Middle frontal gyrus (tissue), 1 donor: ENCODE measurements around the gene ZIK1.
A peak's percentile ranks its signal among the peaks of the same experiment; 100 is the strongest.

Source experiments
- DNase-seq: peaks from one replicate; pipeline ENCODE4 v3.0.0-alpha.2; 2015; ENCODE audit warnings: low spot score; ENCODE audit errors: extremely low spot score

The ZIK1 gene

GRCh38 chr19:57583521-57584416, at the start of gene ZIK1:
TSS of gene ZIK1 (plus strand) at chr19:57584145. CDS start at chr19:57584357, 212 bp downstream.
- peak; percentile 95 for DNase-seq

- DNase-seq: no peak
These were observed 45.9 kb upstream of the ZIK1 start for GRCh38 chr19:57537953-57538547.

- DNase-seq: no peak
These were observed 37.4 kb upstream of the ZIK1 start for GRCh38 chr19:57546513-57546912.

GRCh38 chr19:57552432-57552831, 31.5 kb upstream of the ZIK1 start:
- no peak for DNase-seq

- no peak for DNase-seq
These were observed 26.3 kb upstream of the ZIK1 start for GRCh38 chr19:57557659-57558058.

GRCh38 chr19:57558525-57558924, 25.4 kb upstream of the ZIK1 start:
- no peak for DNase-seq

GRCh38 chr19:57559008-57559403, 24.9 kb upstream of the ZIK1 start:
- DNase-seq: no peak

GRCh38 chr19:57559404-57560025, 24.4 kb upstream of the ZIK1 start, which contains the start of gene ZNF550:
TSS of gene ZNF550 (minus strand) at chr19:57559863. CDS start at chr19:57559682, 181 bp downstream.
- peak; percentile 74 for DNase-seq

- no peak for DNase-seq
These were observed 23.9 kb upstream of the ZIK1 start for GRCh38 chr19:57560049-57560491.

GRCh38 chr19:57563547-57563946, 20.4 kb upstream of the ZIK1 start:
- no peak for DNase-seq

GRCh38 chr19:57566396-57567265, 17.3 kb upstream of the ZIK1 start:
- DNase-seq: no peak

- DNase-seq: no peak
These were observed 13.2 kb upstream of the ZIK1 start for GRCh38 chr19:57570707-57571106.

- DNase-seq: no peak
These were observed 11.5 kb upstream of the ZIK1 start for GRCh38 chr19:57572415-57572947.

- no peak for DNase-seq
These were observed 7.3 kb upstream of the ZIK1 start for GRCh38 chr19:57576661-57577060.

GRCh38 chr19:57578487-57579205, 5.3 kb upstream of the ZIK1 start, which contains the start of gene ZNF416:
TSS of gene ZNF416 (minus strand) at chr19:57578911. CDS start at chr19:57578704, 207 bp downstream.
- DNase-seq: peak; percentile 98

GRCh38 chr19:57583104-57583520, 833 bp upstream of the ZIK1 start:
- DNase-seq: no peak

- DNase-seq: no peak
These were observed 3.6 kb downstream of the ZIK1 start for GRCh38 chr19:57587529-57587928.

GRCh38 chr19:57599377-57599760, 15.4 kb downstream of the ZIK1 start:
- DNase-seq: no peak

GRCh38 chr19:57599761-57600383, 15.9 kb downstream of the ZIK1 start, which contains the start of gene ZNF530:
TSS of gene ZNF530 (plus strand) at chr19:57599885. CDS start at chr19:57604346, 4,461 bp downstream.
- peak; percentile 86 for DNase-seq
